GM18526 (cell line): ENCODE measurements around the gene ZNF334.

ENCODE experiments used
- POLR2A ChIP-seq: IDR thresholded peaks from 3 replicates; pipeline ENCODE4 v1.6.1; 2011; ENCODE audit not compliant: insufficient read length; ENCODE audit errors: extremely low read depth

ZNF334 gene

GRCh38 chr20:46468508-46468907, 44.9 kb downstream of the ZNF334 start:
- TF ChIP-seq POLR2A, result no peak

- TF ChIP-seq POLR2A, result no peak
Measured at GRCh38 chr20:46464451-46464850, 48.9 kb downstream of the ZNF334 start.

- TF ChIP-seq POLR2A, result no peak
Measured at GRCh38 chr20:46463852-46464251, 49.5 kb downstream of the ZNF334 start.

GRCh38 chr20:46461808-46462207, 51.6 kb downstream of the ZNF334 start:
- TF ChIP-seq POLR2A, result no peak

- TF ChIP-seq POLR2A, result no peak
Measured at GRCh38 chr20:46458866-46459750, 54.3 kb downstream of the ZNF334 start.

GRCh38 chr20:46456255-46457028, 56.9 kb downstream of the ZNF334 start:
- TF ChIP-seq POLR2A, result no peak

GRCh38 chr20:46455729-46456128, 57.6 kb downstream of the ZNF334 start:
- no peak for TF ChIP-seq POLR2A
